ENCODE data around the gene WNT1.

The WNT1 gene

DNA sequence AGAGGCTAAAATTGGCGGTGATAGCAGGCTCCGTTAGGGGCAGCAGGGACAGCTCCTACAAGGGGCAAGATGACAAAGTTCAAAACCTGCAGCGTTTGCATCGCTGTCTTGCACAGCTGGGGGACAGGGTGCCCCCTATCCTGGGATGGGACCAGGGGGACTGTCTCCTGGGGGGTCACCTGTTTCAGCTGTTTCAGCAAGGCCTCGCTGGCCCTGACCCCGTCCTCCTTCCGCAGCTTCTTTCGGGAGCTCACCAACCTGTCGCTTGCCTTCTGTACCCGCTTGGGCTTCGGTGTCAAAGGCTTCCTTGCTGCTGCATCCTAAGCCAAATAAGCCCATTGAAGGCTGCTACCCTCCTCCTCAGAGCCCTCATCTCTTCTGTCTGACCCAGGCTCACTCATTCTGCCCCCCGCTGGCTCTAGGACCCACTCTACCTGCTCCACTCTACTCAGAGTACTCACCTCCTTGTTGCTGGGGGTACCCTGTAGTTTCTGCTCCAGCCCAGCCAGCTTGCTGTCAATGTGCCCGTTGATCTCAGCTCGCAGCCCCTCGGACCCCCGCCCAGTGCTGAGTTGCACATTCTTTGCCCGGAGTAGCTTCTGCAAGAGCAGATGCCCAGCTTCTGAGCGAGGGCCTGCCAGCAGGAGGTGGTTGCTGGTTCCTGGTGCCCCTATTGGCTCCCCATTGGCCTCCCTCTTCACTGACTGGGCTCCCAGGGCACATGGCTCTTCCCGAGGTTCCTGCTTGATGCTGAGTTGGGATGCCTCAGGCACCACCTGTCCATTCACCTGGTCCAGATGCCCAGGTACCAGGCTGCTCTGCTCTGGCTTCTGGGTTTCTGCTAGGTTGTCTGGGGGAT lies 52.8 kb downstream of the WNT1 start:
- no peak for DNase-seq

DNA sequence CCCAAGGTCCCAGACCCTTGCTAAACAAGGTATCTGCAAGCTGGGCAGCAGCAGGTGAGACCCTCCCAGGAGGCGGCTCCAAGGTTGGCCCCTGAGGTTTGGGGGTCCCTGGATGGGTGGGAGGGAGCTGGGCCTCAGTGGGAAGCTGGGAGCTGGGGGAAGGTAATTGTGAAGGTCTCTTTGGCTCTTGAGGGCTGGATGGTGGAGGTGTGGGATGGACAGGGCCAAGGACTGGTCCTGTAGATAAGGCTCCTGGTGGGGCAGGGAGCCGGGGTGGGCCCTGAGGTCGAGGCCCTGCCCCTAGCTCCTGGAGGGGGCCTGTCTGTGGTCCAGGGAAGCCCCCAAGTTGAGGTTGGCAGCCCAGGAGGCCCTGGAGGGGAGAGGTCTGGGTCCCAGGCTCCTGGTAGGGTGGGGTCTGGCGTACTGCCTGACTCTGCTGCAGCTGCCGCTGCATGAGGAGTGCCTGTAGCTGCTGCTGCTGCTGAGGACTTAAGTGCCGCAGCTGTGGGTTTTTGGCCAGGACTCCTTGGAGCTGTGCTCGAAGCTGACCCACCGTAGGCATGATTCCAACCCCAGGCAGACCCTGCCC lies 53.5 kb downstream of the WNT1 start:
- DNase-seq, result no peak
